Measurements from ENCODE around the gene CYLD. TPM values are rescaled to one million over a fixed set of nuclear protein-coding genes. Genes with fewer than 3 reads are reported as not detected.

The CYLD gene
- total RNA-seq, 4 donors from 2014 or later: 5.2 to 56.5 (median 34.1) TPM

DNA sequence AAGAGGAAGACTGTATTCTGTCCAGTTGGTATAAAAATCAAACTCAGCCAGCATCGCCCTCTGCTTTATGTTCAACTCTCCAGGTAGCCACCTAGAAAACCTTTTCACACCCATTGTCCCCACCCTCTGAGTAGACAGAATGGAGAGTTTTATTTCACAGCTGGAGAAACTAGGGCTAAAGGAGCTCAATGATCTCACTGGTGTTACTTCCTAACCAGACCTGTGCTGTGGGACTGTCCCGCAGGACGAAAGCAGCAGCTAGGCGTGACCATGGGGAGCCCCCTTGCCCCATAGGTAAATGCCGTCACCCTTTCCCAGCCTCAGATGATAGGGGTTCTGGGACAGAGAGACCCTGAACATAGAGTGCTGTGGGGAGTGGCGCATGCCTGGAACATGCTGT, 67.7 kb downstream of the CYLD start:
- Histone ChIP-seq H3K4me3 (no peak overlapping the region), H3K27me3 (no peaks in the 10 kb centered on the region), H3K9me3 (no peaks in the 10 kb centered on the region), H3K36me3 (no peaks in the 10 kb centered on the region), H3K4me1 (peaks cover 0 to 7% (median 2%) of the 10 kb centered on the region in 4 donors), H3K27ac (no peak overlapping the region)
- WGBS, 2 donors (ENCODE audit: low coverage in 1 of 2): 85 to 94% methylated on average over 2 to 6 of the region's 6 CpGs
- TF ChIP-seq, protein P1, sequence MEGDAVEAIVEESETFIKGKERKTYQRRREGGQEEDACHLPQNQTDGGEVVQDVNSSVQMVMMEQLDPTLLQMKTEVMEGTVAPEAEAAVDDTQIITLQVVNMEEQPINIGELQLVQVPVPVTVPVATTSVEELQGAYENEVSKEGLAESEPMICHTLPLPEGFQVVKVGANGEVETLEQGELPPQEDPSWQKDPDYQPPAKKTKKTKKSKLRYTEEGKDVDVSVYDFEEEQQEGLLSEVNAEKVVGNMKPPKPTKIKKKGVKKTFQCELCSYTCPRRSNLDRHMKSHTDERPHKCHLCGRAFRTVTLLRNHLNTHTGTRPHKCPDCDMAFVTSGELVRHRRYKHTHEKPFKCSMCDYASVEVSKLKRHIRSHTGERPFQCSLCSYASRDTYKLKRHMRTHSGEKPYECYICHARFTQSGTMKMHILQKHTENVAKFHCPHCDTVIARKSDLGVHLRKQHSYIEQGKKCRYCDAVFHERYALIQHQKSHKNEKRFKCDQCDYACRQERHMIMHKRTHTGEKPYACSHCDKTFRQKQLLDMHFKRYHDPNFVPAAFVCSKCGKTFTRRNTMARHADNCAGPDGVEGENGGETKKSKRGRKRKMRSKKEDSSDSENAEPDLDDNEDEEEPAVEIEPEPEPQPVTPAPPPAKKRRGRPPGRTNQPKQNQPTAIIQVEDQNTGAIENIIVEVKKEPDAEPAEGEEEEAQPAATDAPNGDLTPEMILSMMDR (IDR thresholded peaks at IDR 0.05): no peak
- TF ChIP-seq EP300 (IDR thresholded peaks at IDR 0.05; ENCODE audit: low read depth) (no peak), POLR2AphosphoS5 (IDR thresholded peaks at IDR 0.05) (no peak), POLR2A (IDR thresholded peaks at IDR 0.05) (no peak)
- in situ Hi-C loops (cut with MboI; ENCODE audit: low pct_ligation_motif_present in 1 of 4, low pct_unique_long_range_greater_than_20kb in 1 of 4, low sequenced_read_pairs in 3 of 4) (loop anchor here in 1 of 4 donors (25.0 kb wide), 1 partner anchor 422 kb away; no protein-coding TSS in a partner anchor), intact Hi-C loops (cut with DNase I; ENCODE audit: low total_unique reads) (no loop called here)
- no peak for DNase-seq

DNA sequence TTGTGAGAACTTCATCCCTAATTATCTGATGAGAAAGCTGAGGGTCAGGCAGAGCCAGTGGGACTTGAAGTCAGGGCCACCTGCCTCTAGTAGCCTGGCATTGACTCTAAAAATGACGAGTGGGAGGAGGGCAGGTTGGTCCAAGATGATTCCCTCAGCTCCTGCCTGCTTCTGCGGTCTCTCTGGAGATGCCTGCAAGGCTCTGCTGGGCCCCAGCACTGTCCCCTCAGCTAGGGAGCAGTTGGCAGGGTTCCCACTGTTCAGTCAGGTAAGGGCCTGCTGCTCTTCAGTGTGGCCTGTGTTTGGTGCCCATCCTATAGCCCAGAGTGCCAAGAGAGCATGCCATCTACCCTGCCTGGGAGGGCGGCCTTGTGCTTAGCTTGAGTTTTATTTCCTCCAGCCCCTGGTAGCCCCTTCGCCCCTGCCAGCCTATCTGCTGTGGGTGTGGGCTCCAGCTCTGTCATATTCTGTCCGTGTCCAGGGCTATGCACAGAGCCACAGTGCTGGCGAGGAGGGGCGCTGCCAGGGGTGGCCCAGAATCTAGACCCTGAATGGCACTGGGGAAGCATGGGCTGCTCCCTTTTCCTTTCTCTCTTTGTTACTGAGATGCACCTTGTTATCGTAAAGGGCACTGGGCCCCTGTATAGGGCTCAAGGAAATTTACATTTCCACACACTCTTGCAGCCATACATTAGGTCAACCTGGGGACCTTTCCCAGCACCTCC, 68.5 kb downstream of the CYLD start:
- no peak for TF ChIP-seq EP300 (IDR thresholded peaks at IDR 0.05; ENCODE audit: low read depth)
- TF ChIP-seq, protein P1 (IDR thresholded peaks at IDR 0.05): no peak
- no peak for TF ChIP-seq POLR2A (IDR thresholded peaks at IDR 0.05)
- TF ChIP-seq POLR2AphosphoS5 (IDR thresholded peaks at IDR 0.05): no peak
- H3K36me3 ChIP-seq: no peaks in the 10 kb centered on the region
- no peaks in the 10 kb centered on the region for H3K27me3 ChIP-seq
- H3K27ac ChIP-seq: no peak overlapping the region
- in situ Hi-C loops (cut with MboI; ENCODE audit: low pct_ligation_motif_present in 1 of 4, low pct_unique_long_range_greater_than_20kb in 1 of 4, low sequenced_read_pairs in 3 of 4): loop anchor here in 1 of 4 donors (25.0 kb wide), 1 partner anchor 423 kb away; no protein-coding TSS in a partner anchor
- H3K9me3 ChIP-seq: no peaks in the 10 kb centered on the region
- intact Hi-C loops (cut with DNase I; ENCODE audit: low total_unique reads): no loop called here
- 90% methylated on average over 8 of the region's 8 CpGs; no CpG with 5 or more reads in 1 of the 2 donors for WGBS, 2 donors (ENCODE audit: low coverage in 1 of 2)
- peaks cover 0 to 7% (median 2%) of the 10 kb centered on the region in 4 donors for H3K4me1 ChIP-seq
- no peak overlapping the region for H3K4me3 ChIP-seq
- no peak for DNase-seq

DNA sequence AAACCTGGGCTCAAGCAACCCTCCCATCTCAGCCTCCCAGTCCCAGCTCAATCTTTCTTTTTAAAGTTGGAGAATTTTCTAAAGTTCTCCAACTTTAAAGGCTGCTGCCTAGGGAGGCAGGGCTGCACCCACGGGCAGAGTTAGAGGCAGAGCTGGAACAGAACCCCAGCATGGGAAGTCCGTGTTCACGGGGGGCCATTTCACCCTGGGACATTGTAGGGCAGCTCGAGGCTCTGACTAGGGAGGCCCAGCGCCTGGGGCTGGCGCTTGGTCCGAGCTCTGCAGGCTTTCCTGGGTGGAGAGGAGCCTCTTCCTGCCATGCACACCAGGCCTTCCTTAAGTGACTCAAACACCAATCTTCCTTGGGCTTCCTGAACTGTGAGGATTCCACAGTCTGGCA, 70.2 kb downstream of the CYLD start:
- Histone ChIP-seq H3K9me3 (no peaks in the 10 kb centered on the region), H3K36me3 (no peaks in the 10 kb centered on the region), H3K4me1 (no peaks in the 10 kb centered on the region), H3K4me3 (no peak overlapping the region), H3K27ac (no peak overlapping the region), H3K27me3 (no peaks in the 10 kb centered on the region)
- TF ChIP-seq POLR2AphosphoS5 (IDR thresholded peaks at IDR 0.05) (no peak), POLR2A (IDR thresholded peaks at IDR 0.05) (no peak), EP300 (IDR thresholded peaks at IDR 0.05; ENCODE audit: low read depth) (no peak)
- TF ChIP-seq, protein P1 (IDR thresholded peaks at IDR 0.05): no peak
- in situ Hi-C loops (cut with MboI; ENCODE audit: low pct_ligation_motif_present in 1 of 4, low pct_unique_long_range_greater_than_20kb in 1 of 4, low sequenced_read_pairs in 3 of 4): loop anchor here in 1 of 4 donors (25.0 kb wide), 1 partner anchor 425 kb away; no protein-coding TSS in a partner anchor
- intact Hi-C loops (cut with DNase I; ENCODE audit: low total_unique reads): no loop called here
- 80% methylated on average over 7 of the region's 7 CpGs; no CpG with 5 or more reads in 1 of the 2 donors for WGBS, 2 donors (ENCODE audit: low coverage in 1 of 2)
- DNase-seq: no peak

DNA sequence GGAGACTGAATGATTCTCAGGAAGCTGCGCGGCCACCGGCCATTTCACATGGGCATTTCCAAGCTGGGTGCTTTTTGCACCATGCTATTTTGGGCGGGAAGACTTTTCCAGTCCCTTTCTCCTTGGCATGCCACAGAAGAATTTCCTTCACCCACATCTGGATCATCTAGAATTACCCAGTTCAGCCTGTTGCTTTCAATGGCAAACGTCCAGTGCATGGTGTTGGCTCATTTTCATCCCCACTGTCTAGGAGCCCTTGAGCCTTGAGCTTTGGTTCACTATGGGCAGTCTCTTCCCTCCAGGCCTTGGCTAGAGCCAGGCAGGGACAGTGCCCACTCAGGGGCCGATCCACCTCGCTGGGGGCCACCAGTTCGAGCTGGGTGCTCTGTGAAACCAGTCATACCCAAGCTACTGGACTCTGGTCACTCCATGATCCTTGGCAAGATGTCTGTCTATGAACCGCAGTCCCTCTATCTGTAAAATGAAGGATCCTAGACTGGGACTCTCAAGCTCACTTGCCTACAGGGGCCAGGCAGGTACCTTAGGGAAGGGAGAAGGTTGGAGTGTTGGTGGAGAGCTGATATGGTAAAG, 71.1 kb downstream of the CYLD start:
- H3K4me1 ChIP-seq: no peaks in the 10 kb centered on the region
- intact Hi-C loops (cut with DNase I; ENCODE audit: low total_unique reads): no loop called here

More for the DNA sequence above, 71.1 kb downstream of the CYLD start:
- Histone ChIP-seq H3K9me3 (no peaks in the 10 kb centered on the region), H3K36me3 (no peaks in the 10 kb centered on the region), H3K27me3 (no peaks in the 10 kb centered on the region), H3K4me3 (no peak overlapping the region), H3K27ac (no peak overlapping the region)
- in situ Hi-C loops (cut with MboI; ENCODE audit: low pct_ligation_motif_present in 1 of 4, low pct_unique_long_range_greater_than_20kb in 1 of 4, low sequenced_read_pairs in 3 of 4): loop anchor here in 1 of 4 donors (25.0 kb wide), 1 partner anchor 426 kb away; no protein-coding TSS in a partner anchor
- TF ChIP-seq POLR2A (IDR thresholded peaks at IDR 0.05): no peak
- no peak for TF ChIP-seq POLR2AphosphoS5 (IDR thresholded peaks at IDR 0.05)
- TF ChIP-seq, protein P1 (IDR thresholded peaks at IDR 0.05): no peak
- TF ChIP-seq EP300 (IDR thresholded peaks at IDR 0.05; ENCODE audit: low read depth): no peak
- WGBS, 2 donors (ENCODE audit: low coverage in 1 of 2): 77 to 100% methylated on average over 1 to 9 of the region's 9 CpGs
- no peak for DNase-seq

Measured in transverse colon (tissue), 4 donors.